HG02840 (cell line): Measurements from ENCODE around the gene DPP8.
A peak's percentile ranks its signal among the peaks of the same experiment; 100 is the strongest.
"Not testable (repeated sequence)": the region's sequence is repeated elsewhere in the genome, so short reads cannot be mapped to it uniquely, and the experiment has no call there.

ENCODE experiments used
- ATAC-seq: cut with Tn5 transposase; IDR thresholded peaks from one replicate; pipeline ENCODE4 v1.9.1; 2021; ENCODE audit warnings: mild to moderate bottlenecking, moderate library complexity, moderate number of reproducible peaks; ENCODE audit not compliant: unreplicated experiment, low FRiP score

DPP8 gene

DNA sequence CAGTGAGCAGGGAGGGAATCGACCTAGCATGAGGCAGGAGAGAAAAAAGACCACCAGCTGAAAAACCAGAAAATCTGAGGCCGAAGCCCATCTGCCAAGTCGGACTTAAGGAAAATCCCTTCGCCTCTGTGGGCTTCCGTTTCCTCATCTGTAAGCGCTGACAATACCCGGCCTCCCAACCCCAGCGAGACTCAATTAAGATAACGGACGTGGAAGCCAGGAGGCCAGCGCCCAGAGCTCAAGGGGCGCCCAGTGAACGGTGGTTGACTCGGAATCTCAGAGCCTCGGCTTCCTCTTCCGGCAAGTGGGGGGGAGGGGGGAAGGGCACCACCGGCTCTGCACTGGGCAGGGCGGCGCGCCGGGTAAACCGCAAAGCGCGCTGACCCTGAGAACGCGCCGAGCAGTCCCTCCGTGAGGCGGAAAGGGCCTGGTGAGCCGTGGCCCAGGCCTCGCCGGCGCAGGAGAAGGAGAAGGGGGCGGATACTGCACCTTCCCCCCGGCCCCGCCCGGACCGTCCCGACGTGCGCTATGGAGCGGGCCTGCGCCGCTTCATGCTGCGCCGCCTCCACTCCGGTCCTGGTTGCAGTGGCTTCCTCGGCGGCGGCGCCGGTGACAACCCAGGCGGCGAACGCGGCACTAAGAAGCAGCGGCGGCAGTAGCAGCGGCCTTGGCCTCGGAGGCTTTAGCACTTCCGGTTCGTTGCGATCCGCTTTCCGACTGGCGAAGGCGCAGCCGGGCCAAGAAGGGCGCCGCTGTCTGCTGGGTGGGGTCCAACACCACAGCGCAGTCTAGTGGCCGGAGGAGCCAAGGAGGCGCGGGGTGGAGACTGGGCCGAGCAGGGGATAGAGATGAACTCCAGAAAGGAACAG lies at the start of gene DPP8:
DPP8 (minus strand) TSS at position 693 of the 869 bp plus-strand sequence. CDS start 5,136 bp downstream, outside the sequence.
- ATAC-seq = peak; percentile 81

DNA sequence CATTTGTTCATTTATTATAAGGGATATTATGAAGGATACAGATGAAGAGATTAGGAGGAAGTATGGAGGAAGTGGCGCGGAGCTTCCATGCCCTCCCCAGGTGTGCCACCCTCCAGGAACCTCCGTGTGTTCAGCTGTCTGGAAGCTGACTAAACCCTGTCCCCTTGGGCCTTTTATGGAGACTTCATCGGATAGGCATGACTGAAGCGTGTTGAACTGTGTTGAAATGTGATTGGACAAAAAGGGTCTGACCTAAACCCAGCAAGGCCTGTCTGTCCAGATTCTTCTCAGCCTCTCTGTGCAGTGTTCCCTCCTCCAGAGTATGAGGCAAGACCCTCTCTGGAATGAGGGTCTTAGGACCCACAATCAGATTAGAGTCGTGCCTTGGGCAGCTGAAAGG lies 44.4 kb upstream of the DPP8 start:
- ATAC-seq = no peak

DNA sequence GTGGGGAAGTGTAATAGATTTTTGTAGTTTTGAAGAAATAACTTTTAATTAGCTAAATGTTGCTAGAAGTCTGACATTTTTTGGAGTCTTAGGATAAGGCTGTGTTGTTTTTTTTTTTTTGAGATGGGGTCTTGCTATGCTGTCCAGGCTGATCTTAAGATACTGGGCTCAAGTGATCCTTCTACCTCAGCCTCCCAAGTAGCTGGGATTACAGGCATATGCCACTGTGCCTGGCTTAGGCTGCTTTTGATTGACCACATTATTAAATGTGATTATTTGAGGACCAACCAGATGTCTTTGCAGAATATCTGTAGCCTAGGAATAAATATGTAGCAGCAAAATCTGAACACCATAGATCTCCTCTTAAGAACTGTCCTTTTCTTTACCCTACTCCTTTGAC lies 42.5 kb upstream of the DPP8 start:
- no peak for ATAC-seq

DNA sequence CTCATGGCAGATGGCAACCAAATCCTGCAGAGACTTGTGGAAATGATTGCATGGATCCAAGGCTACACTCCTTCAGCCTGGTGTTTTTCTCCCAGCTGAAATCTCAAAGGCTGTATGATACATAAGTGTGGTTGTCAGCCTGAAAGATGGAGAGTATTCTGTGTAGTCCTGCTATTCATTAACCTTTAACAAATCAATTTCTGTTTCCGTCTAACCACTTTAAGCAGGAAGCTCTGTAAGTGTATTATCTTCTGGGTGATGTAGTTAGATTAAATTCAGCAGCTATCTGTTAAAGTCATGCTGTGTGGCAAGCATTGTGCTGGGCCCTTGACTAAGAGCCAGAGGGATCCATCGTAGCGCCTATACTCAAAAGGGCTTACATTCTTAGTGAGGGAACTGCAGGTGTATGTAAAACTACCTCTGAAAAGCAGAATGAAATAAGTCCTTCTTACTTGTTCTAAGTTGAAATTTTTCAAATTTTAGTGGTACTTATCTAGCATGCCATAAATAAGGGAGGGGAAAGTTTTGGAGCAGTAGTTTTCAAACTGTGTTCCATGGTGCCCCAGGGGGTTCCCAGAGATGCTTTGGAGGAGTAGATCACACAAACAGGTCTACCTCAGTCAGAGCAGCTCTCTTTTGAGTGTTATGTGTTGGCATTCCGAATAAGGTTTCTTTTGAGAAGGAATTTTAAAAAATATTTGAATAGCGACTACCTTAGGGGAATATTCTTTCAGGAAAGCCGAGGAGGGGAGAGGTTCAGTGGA lies 41.7 kb upstream of the DPP8 start:
- ATAC-seq = no peak

DNA sequence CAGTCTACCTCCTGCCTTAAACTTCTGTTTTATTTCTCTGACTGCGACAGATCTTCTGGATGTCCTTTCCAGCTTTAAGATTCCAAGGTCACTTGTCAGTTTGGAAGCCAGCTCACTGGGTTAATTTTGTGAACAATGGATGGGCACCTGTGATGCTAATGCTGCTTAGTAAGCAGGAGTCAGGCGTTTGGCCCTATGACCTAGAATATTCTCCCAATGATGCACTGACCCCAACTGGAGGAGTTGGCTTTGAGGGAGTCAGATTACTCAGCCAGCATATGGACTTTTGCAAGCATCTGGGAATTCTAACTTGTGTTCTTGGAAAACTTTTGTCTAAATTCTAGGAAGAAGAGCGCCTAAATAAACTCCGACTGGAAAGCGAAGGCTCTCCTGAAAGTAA lies 40.8 kb upstream of the DPP8 start:
- ATAC-seq = no peak

DNA sequence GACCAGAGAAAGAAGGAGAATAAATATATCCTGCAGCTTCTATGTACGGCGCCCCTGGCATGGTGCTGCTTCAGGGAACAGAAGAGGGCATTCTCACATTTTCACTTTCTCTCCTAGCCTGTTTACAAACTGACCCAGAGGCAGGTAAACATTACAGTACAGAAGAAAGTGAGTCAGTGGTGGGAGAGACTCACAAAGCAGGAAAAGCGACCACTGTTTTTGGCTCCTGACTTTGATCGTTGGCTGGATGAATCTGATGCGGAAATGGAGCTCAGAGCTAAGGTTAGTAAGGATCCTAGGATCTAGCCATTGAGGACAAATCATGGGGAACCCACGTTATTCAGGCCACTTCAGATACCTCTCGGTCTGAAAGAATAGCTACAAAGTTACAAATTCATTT lies 39.1 kb upstream of the DPP8 start:
- no peak for ATAC-seq

DNA sequence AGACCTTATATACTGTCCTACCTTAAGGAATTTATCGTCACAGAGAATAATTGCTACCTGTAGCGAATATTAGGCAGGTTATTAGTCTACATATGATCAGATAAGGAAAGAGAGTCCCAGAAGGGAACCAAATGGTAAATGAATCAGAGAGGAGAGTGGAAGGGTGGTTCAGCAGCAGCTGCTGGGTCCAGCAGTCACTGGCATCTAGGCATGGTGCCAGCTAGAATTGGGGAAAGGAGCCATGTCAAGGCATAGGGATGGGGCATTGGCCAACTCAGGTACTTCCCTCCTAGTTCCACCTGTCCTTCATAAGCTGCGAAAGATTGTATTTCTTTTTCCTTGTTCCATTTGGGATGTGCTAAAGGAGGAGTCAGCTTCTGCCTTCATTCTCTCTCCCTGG lies 36.2 kb upstream of the DPP8 start:
- no peak for ATAC-seq

DNA sequence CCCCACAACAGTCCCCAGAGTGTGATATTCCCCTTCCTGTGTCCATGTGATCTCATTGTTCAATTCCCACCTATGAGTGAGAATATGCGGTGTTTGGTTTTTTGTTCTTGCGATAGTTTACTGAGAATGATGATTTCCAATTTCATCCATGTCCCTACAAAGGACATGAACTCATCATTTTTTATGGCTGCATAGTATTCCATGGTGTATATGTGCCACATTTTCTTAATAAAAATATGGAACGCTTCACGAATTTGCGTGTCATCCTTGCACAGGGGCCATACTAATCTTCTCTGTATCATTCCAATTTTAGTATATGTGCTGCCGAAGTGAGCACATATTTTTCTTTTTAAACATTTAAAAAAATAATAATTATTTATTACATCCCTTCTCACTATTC lies 35.4 kb upstream of the DPP8 start:
- not testable (repeated sequence) for ATAC-seq

DNA sequence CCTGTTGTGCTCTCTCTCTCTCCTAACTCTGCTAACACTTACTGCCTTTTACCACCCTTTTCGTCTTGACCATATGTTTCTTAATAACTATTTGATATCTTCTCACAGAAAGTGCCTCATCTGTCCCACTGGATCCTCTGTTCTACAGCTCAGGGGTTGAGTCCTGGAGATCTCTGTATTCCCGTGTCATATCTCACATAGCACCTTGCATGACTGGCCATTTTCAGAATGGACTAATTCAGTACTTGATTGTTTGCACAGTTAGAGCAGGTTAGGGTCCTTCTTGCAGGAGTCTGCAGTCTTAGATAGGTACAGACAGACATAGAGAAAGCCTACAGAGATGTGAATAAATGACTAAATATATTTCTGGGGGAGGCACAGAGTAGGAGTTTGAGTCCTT lies 33.7 kb upstream of the DPP8 start:
- ATAC-seq = no peak

DNA sequence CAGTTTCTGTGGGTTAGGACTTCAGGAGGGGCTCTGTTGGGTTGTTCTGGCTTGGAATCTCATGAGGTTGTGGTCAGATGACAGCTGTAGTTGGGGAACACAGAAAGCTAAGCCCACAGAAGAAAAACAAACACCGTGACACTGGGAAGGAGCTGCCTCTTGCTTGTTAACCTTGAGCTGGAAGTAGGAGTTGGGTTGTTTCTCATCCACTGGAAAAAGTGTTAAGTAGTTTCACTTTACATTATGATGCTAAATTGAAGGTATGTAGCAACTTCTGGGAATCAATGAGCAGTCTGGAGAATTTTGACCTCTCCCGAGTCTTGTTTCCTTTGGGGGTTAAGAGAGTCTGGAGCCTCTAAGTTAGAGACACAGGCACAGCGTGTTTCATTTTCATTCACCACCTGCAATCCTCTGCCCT lies 33.2 kb upstream of the DPP8 start:
- no peak for ATAC-seq

DNA sequence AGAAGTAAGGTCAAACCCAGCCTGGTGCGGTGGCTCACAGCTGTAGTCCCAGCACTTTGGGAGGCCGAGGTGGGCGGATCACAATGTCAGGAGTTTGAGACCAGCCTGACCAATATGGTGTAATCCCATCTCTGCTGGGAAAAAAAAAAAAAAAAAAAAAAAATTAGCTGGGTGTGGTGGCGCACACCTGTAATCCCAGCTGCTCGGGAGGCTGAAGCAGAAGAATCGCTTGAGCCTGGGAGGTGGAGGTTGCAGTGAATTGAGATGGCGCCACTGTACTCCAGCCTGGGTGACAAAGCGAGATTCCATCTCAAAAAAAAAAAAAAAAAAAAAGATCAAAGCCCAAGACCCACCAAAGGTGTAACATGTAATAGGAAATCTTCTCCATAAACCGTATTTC lies 31.8 kb upstream of the DPP8 start:
- ATAC-seq = not testable (repeated sequence)

DNA sequence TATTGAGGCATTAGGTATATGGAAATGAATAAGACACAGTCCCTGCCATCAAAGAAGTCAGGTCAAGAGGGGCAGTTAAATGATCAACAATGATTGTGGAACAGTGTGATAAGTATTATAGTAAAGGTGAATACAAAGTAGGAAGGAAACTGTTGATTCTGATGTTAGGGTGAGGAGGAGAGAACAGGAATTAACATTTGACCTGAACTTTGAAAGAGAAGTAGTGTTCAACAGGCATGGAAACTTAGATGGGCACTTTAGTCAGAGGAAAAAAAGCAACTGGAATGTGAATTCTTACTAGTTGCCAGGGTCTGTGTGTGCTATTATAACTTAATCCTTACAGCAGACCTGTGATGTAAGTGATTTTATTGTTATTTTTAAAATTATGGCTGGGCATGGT lies 30.4 kb upstream of the DPP8 start:
- no peak for ATAC-seq

DNA sequence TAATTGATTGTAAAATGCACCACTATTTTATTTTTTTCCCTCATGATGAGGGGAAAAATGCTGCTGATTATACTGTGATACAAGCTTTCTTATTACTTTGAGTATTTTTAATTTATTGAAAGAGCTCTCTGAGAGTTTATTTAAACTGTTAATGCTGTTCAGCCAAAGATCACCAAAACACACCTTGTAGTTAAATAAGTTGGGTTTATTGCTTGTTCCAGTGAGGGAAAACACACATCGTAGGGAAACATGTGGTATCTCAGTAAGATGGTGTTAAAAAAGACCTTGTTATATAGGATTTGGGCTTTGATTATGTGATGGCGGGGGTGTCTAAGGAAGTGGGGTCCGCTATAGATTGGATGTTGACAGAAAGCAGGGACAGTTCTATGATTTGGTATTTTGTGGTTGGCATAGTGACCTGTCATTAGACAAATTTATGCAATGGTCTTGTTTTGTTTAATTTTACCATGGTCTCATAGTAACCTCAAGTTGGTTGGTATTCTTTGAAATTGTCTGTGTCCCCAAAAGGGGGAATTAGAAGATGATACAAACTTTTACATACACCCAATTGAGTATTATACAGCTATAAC lies 23.8 kb upstream of the DPP8 start:
- no peak for ATAC-seq

DNA sequence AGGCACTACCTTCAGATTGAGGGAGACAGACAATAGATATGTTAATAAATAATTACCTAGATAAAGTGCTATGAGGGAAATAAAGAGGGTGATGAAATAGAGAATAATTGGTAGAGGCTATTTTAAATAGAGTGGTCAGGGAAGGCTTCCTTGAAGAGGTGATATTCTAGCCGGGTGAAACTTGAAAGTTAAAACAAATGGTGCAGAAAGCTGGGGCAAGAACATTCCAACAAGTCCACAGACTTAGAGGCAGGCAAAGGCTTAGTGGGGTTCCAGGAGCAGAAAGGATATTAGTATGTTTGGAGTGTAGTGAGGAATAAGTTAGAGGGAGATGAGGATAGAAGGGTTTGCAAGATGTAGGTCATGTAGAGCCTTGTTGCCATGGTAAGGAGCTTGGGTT lies 22.8 kb upstream of the DPP8 start:
- ATAC-seq = no peak

DNA sequence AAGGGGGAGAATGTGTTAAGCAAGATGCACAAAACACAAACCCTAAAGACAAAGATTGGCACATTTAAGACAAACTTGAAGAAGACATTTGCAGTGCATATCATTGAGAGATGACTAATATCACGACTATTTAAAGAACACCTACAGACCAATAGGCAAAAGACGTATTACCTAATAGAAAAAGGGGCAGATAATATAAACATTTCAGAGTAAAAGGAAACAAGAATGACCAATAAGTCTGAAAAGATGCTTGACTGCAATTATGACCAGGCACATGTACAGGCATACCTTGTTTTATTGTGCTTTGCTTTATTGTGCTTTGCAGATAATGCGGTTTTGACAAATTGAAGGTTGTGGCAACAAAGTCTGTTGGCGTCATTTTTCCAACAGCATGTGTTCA lies 17.7 kb upstream of the DPP8 start:
- ATAC-seq = no peak

DNA sequence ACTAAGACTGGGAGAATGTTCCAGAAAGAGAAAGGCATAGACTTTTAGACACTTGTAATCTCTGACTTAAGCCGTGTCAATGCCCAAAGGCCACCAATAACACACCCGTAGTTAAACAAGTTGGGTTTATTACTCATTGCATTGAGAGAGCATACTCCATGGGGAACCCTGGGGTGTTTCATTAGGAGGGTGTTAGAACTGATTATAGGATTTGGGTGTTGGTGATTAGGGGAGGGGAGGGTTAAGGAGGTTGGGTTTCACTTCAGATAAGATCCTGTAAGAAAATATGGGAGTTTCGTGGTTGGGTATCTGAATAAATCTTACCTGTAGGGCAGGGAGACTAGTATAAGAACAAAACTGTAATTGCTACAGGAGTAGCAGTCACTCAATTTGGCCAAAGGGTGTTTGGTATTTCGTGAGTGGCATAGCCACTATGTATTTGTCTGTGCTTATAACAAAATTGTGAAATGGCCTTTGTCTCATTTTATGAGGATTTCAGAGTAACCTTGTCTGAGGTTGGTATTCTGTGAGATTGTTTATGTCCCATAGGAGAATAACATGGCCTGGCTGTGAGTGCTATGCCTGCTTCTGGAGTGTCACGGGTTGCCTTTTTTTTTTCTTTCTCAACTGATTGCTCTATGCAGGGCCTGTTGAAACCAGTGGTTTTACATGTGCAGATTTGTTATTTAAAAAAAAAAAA lies 15.7 kb upstream of the DPP8 start:
- no peak for ATAC-seq

DNA sequence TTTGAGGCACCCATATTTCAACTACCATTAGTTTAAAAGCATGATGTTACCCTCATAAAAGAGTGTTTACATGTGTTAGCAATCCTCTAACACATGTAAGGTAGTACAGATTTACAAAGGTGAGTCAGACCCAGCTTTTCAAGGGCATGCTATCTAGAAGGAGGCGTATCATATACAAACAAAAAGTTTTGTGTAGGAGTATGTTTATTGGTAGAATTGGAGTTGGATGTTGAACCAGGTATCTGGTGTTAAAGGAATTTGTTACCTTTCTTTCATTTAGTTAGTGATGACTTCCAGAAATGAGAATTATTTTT lies 15.2 kb upstream of the DPP8 start:
- no peak for ATAC-seq

DNA sequence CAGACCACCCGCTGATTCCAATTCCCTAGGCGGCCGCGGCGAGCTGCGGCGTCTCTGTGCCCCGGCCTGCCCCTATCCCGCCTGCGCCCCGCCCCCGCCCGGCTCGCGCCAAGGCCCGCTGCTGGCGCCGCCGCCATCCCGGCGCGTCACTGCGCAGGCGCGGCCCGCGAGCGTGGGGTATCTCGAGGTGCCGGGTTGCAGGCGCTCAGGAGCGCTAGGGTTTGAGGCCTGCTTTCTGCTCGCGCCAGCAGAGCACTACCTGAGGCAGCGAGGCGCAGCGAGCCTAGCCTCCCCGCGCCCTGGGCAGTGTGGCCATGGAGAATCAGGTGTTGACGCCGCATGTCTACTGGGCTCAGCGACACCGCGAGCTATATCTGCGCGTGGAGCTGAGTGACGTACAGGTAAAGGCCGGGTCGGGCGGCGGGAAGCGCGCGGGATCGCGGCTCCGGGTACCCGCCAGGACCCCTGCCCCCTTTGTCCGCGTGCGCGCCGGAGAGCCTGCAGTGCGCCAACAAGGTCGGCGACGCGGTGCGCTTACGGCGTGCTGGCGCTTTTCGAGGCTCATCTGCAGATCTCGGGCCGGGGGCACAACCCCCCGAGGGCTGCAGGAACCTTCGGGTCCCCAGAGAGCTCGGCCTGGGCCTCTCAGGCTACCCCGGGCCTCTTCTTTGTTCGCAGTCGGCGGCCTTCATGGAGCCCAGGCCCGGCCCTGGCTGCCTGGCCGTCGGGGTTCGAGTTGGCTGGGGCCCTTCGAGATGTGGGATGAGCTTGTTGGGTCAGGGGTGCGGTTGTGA lies 13.0 kb upstream of the DPP8 start, which contains the start of gene HACD3:
HACD3 (plus strand) TSS at position 146 of the 794 bp plus-strand sequence; CDS start at position 315, 169 bp downstream.
- peak; percentile 78 for ATAC-seq

DNA sequence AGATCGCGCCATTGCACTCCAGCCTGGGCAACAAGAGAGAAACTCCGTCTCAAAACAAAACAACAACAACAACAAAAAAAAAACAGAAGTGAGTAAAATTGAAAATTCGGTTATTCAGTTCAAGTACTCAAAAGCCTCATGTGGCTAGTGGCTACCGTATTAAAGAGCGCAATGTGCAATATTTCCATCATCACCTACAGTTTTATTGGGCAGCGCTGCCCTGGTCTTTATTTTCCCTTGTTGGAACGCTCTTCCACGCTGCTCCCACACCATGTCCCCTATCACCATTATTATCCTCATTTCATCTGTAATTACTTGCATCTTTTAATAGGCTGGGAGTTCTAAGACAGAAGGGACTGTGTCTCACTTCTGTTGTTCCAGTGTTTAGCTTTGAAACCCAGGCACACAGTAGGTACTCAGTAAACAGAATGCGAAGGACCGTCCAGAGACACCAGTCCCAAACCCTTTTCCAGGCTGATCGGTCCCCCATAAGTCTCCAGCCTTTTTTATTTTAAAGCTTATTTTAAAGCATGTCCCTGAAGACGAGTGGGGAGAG lies 12.4 kb upstream of the DPP8 start:
- ATAC-seq = no peak
